ENCODE results near the gene LIFR. TPM values are rescaled to one million over a fixed set of nuclear protein-coding genes. Genes with fewer than 3 reads are reported as not detected.

The LIFR gene
- polyA plus RNA-seq, 1 of the 3 experiments (the other 2 are of a cell fraction): 3.8 TPM

- no peaks in the 10 kb centered on the region for H3K27me3 ChIP-seq (ENCODE audit: insufficient read depth)
- TF ChIP-seq NRF1 (IDR thresholded peaks at IDR 0.05; ENCODE audit: low read depth, low read length): no peak
- TF ChIP-seq EP300 (IDR thresholded peaks at IDR 0.05; ENCODE audit: borderline replicate concordance in 1 of 2, low read depth in 1 of 2, low read length in 1 of 2): no peak
- TF ChIP-seq TEAD4 (IDR thresholded peaks at IDR 0.05; ENCODE audit: borderline replicate concordance, insufficient read depth): no peak
- TF ChIP-seq, protein P1, sequence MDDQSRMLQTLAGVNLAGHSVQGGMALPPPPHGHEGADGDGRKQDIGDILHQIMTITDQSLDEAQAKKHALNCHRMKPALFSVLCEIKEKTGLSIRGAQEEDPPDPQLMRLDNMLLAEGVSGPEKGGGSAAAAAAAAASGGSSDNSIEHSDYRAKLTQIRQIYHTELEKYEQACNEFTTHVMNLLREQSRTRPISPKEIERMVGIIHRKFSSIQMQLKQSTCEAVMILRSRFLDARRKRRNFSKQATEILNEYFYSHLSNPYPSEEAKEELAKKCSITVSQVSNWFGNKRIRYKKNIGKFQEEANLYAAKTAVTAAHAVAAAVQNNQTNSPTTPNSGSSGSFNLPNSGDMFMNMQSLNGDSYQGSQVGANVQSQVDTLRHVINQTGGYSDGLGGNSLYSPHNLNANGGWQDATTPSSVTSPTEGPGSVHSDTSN (IDR thresholded peaks at IDR 0.05): no peak
- no peak for TF ChIP-seq RCOR1 (IDR thresholded peaks at IDR 0.05; ENCODE audit: low read length)
- no peak for TF ChIP-seq TAF1 (IDR thresholded peaks at IDR 0.05; ENCODE audit: borderline replicate concordance, low read depth, low read length)
- no peaks in the 10 kb centered on the region for H4K20me1 ChIP-seq (ENCODE audit: insufficient read depth)
- H3K9me3 ChIP-seq: peaks cover 6% of the 10 kb centered on the region; the same call in 1 of the 2 replicates
- no peaks in the 10 kb centered on the region for H3K9me2 ChIP-seq
- ChIA-PET CTCF (interaction anchor here (1.0 to 3.0 kb wide), 3 partner anchors 91 to 267 kb away, joined by 4 to 13 read pairs (median 4); no protein-coding TSS in a partner anchor), POLR2A (no interaction called here)
- H3K27ac ChIP-seq (ENCODE audit: low read depth in 2 of 2, low read length in 1 of 2): no peak overlapping the region
- H3K4me3 ChIP-seq (ENCODE audit: low read depth in 2 of 2, low read length in 1 of 2): no peak overlapping the region; a peak in 1 of 4 replicates
- H2AFZ ChIP-seq (ENCODE audit: low read depth): no peak overlapping the region
- no peak overlapping the region for H3K4me2 ChIP-seq
- no peak overlapping the region for H3K9ac ChIP-seq
- DNase-seq: no peak
- no peaks in the 10 kb centered on the region for H3F3A ChIP-seq (replicated peaks; ENCODE audit: insufficient read depth)
- peaks cover 0 to 2% of the 10 kb centered on the region in 2 experiments; a peak in 2 of 4 replicates for H3K4me1 ChIP-seq (ENCODE audit: control insufficient read depth in 1 of 2, insufficient read depth in 2 of 2, low read depth in 1 of 2, low read length in 1 of 2)
- 87% methylated on average over 9 of the region's 9 CpGs for WGBS (ENCODE audit: low lambda C conversion rate)
- no peaks in the 10 kb centered on the region for H3K36me3 ChIP-seq (replicated peaks in 1 of 2; ENCODE audit: control insufficient read depth in 1 of 2, insufficient read depth in 2 of 2, low read length in 1 of 2)
- H3K79me2 ChIP-seq (ENCODE audit: insufficient read depth): peaks cover 2% of the 10 kb centered on the region; the same call in 1 of the 2 replicates
These were observed 24.2 kb downstream of the LIFR start for GRCh38 chr5:38532165-38532669.

GRCh38 chr5:38531518-38531917 lies 24.9 kb downstream of the LIFR start:
- H3K4me3 ChIP-seq (ENCODE audit: low read depth in 2 of 2, low read length in 1 of 2): no peak overlapping the region
- H3K9me3 ChIP-seq: peaks cover 6% of the 10 kb centered on the region; the same call in 1 of the 2 replicates
- peaks cover 2% of the 10 kb centered on the region; the same call in 1 of the 2 replicates for H3K79me2 ChIP-seq (ENCODE audit: insufficient read depth)
- H2AFZ ChIP-seq (ENCODE audit: low read depth): no peak overlapping the region
- no peak overlapping the region for H3K27ac ChIP-seq (ENCODE audit: low read depth in 2 of 2, low read length in 1 of 2)
- no peaks in the 10 kb centered on the region for H3F3A ChIP-seq (replicated peaks; ENCODE audit: insufficient read depth)
- H3K9ac ChIP-seq: no peak overlapping the region
- TF ChIP-seq TEAD4 (IDR thresholded peaks at IDR 0.05; ENCODE audit: borderline replicate concordance, insufficient read depth) (no peak), RXRA (IDR thresholded peaks at IDR 0.05; ENCODE audit: borderline replicate concordance, low read depth) (no peak), FOXJ3 (CRISPR knock-in tag; IDR thresholded peaks at IDR 0.05) (no peak), JUND (IDR thresholded peaks at IDR 0.05) (no peak)
- TF ChIP-seq, protein P2, sequence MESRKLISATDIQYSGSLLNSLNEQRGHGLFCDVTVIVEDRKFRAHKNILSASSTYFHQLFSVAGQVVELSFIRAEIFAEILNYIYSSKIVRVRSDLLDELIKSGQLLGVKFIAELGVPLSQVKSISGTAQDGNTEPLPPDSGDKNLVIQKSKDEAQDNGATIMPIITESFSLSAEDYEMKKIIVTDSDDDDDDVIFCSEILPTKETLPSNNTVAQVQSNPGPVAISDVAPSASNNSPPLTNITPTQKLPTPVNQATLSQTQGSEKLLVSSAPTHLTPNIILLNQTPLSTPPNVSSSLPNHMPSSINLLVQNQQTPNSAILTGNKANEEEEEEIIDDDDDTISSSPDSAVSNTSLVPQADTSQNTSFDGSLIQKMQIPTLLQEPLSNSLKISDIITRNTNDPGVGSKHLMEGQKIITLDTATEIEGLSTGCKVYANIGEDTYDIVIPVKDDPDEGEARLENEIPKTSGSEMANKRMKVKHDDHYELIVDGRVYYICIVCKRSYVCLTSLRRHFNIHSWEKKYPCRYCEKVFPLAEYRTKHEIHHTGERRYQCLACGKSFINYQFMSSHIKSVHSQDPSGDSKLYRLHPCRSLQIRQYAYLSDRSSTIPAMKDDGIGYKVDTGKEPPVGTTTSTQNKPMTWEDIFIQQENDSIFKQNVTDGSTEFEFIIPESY (IDR thresholded peaks at IDR 0.05; ENCODE audit: borderline replicate concordance, low read depth): no peak
- DNase-seq: no peak
- H3K9me2 ChIP-seq: no peaks in the 10 kb centered on the region
- ChIA-PET POLR2A (no interaction called here), CTCF (interaction anchor here (0.7 kb wide), 1 partner anchor 12 kb away, joined by 3 read pairs; no protein-coding TSS in a partner anchor)
- H4K20me1 ChIP-seq (ENCODE audit: insufficient read depth): no peaks in the 10 kb centered on the region
- H3K36me3 ChIP-seq (replicated peaks in 1 of 2; ENCODE audit: control insufficient read depth in 1 of 2, insufficient read depth in 2 of 2, low read length in 1 of 2): peaks cover under 1 to 7% of the 10 kb centered on the region in 2 experiments
- peaks cover 0 to 2% of the 10 kb centered on the region in 2 experiments; a peak in 2 of 4 replicates for H3K4me1 ChIP-seq (ENCODE audit: control insufficient read depth in 1 of 2, insufficient read depth in 2 of 2, low read depth in 1 of 2, low read length in 1 of 2)
- H3K27me3 ChIP-seq (ENCODE audit: insufficient read depth): no peaks in the 10 kb centered on the region
- WGBS (ENCODE audit: low lambda C conversion rate): 85% methylated on average over 3 of the region's 3 CpGs
- H3K4me2 ChIP-seq: no peak overlapping the region

Data from SK-N-SH (cell line).